Glomerular endothelial cell (primary cell): ENCODE measurements around the gene DEDD2. TPM values are rescaled to one million over a fixed set of nuclear protein-coding genes. Genes with fewer than 3 reads are reported as not detected.

ENCODE experiments used
- DNase-seq: peaks from one replicate; pipeline ENCODE4 v3.0.0-alpha.2; 2011; ENCODE audit warnings: low read depth, low spot score; ENCODE audit errors: extremely low read depth
- total RNA-seq: library from RNA; depleted of rRNA; stranded (reverse); fragments of >200 nt; gene quantifications from 2 replicates; pipeline ENCODE4 v1.2.3, GENCODE V29; 2015

The DEDD2 gene
- total RNA-seq, 1 donor from 2014 or later = 35.9 TPM

DNA sequence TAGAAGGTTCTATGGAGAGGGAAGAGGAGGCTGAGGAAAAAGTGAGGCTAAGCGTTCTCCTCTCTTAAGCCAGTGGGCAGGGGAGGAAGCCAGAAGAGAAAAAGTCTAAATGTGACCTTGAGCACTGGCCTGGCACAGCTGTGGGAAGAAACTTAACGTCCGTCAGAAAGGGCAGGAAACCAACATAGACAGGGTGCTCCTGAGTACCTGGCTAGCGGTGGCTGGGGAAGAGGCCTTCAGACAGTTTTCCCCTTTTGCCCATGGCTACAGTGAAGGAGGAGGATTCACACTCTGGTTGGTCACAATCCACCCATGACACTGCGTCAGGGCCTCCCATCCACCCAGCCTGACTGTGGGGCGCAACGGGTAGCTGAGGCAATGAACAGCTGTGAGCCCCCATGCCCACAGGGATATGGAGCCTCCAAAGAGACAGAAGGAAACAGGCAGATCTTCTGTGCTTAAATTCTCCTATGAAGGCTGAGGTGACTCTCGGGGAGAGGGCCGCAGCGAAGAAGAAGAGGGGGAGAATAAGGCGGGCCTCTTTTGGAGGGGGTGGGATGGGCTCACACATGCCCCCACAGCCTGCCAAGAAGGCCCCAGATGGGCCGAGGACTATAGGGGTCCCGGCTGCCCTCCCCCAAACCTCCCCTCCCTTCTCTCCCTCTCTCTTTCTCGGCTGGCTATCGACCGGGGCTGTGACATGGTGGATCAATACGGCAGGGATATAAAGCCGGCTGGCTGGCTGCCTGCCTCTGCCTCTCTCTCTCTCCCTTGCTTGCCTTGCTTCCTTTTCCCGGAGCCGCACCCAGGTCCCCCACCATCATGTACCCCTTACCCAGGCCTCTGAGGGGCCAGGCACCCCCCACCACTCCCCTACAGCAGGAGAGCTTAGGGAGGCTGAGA lies 65.4 kb downstream of the DEDD2 start:
- no peak for DNase-seq

DNA sequence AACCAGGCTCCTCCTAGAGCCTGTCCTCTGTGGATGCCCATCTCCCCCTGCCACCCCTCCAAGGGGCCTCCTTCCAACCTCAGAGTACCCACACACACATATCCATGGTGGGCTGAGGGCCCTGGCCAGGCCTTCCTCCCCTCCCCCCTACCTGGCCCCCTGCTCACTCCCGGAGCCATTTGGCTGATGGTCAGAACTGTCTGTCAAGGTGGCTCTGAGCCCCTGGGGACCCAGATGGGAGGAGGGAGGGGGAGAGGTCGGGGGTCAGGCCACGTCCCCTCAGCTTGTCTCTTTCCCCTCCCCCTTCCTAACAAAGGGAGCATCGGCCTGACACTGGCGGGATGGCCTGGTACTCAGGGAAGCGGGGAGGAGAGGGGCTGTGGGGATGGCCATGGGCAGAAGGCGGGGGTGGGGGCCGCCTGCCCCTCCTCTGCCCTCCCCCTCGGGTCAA lies 66.5 kb downstream of the DEDD2 start:
- DNase-seq = no peak

DNA sequence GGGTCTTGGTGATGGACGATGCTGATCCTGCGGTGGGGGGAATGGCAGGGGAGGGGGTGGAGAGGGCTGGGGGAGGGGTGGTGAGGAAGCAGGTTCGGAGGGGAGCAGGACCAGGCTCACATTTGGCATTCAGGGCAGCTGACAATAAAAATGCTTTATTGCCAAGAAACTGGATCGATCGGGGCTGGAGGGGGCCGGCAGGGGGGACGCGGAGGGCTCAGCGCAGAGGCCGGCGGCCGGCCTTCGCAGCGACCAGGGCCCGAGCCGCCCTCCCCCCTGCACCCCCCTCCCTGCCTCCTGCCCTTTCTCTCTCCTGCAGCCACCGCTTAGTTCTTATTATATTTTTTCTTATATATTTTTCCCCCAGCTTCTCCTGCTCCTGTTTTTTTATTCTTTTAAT lies 67.1 kb downstream of the DEDD2 start:
- no peak for DNase-seq

DNA sequence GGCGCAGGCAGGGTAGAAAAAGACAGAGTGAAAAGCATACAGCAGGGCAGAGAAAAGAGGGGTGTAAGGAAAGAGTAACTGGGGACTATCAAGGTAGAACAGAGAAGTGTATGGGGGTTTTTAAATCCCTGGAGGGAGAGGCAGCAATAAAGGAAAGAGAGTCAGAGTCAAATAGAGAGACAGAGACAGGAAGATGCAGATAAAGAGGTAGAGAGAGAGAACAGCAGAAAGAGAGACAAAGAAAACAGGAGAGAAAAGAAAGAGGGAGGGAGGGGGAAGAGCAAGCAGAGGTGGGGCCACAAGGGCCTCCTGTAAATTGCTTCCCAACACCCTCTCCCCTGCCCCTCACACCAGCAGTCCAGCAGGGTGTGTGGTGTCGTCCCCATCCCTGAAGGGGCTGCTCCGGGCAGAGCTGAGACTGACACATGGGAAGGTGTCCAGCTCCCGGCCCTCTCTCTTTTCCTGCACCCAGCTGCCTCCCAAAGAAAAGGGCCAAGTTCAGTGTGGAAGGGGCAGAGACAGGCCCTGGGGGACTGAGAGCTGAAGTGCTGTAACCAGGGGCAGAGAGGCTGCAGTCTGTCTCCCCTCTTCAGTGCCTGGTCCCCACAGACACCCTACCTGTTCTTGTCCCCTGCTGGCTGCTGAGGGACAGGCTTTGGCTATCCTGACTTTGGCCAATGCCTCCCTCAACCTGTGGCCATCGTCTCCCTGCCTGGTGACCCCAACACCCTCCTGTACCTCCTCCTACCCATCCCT lies 67.9 kb downstream of the DEDD2 start:
- no peak for DNase-seq

Other genes starting within 250 kb of the DEDD2 start
- 0.06 TPM in 1 of 2 replicates, not detected in the other for gene ATP1A3, start 223.4 kb downstream of the DEDD2 start, total RNA-seq
- gene GRIK5, start 147.5 kb downstream of the DEDD2 start, total RNA-seq = 0.23 TPM in 1 of 2 replicates, not detected in the other
- 16.2 and 20.4 TPM in 2 replicates for gene ZNF574, start 141.5 kb downstream of the DEDD2 start, total RNA-seq
- 7.4 and 10.7 TPM in 2 replicates for gene POU2F2, start 85.2 kb downstream of the DEDD2 start, total RNA-seq
- 6.2 and 10.4 TPM in 2 replicates for gene ZNF526, start 2.6 kb upstream of the DEDD2 start, total RNA-seq
- gene GSK3A, start 24.9 kb upstream of the DEDD2 start, total RNA-seq = 29.1 and 36.5 TPM in 2 replicates
- 56.6 and 57.4 TPM in 2 replicates for gene ERF, start 37.5 kb upstream of the DEDD2 start, total RNA-seq
- gene CIC, start 51.6 kb upstream of the DEDD2 start, total RNA-seq = 68.8 and 80.2 TPM in 2 replicates
- gene PRR19, start 84.5 kb upstream of the DEDD2 start, total RNA-seq = 0.10 and 1.8 TPM in 2 replicates
- 39.5 and 45.0 TPM in 2 replicates for gene PAFAH1B3, start 84.9 kb upstream of the DEDD2 start, total RNA-seq
- 0.29 TPM in 1 of 2 replicates, not detected in the other for gene TMEM145, start 95.6 kb upstream of the DEDD2 start, total RNA-seq
- 69.2 and 81.6 TPM in 2 replicates for gene MEGF8, start 108.0 kb upstream of the DEDD2 start, total RNA-seq
- not detected in 2 replicates for gene CNFN, start 172.6 kb upstream of the DEDD2 start, total RNA-seq
- gene LIPE, start 209.7 kb upstream of the DEDD2 start, total RNA-seq = 9.3 and 10.7 TPM in 2 replicates
- gene CXCL17, start 225.3 kb upstream of the DEDD2 start, total RNA-seq = not detected in 2 replicates